Nephron (organoid): ENCODE measurements around the gene DLK2.
"Not testable (repeated sequence)": the region's sequence is repeated elsewhere in the genome, so short reads cannot be mapped to it uniquely, and the experiment has no call there.

ENCODE experiments used
- H3K27ac Mint-ChIP-seq, 3 experiments: 2 replicates each; pipeline ENCODE4 v1.8.0; 2020; ENCODE audit warnings: mixed read lengths in 3 of 3, mild to moderate bottlenecking in 2 of 3, moderate library complexity in 1 of 3
- H3K27me3 Mint-ChIP-seq: 2 replicates; pipeline ENCODE4 v1.8.0; 2021; ENCODE audit warnings: low read depth, mild to moderate bottlenecking, moderate library complexity, mixed read lengths
- H3K36me3 Mint-ChIP-seq: 2 replicates; pipeline ENCODE4 v1.8.0; 2020; ENCODE audit warnings: low read depth, mixed read lengths
- H3K4me1 Mint-ChIP-seq: 2 replicates; pipeline ENCODE4 v1.8.0; 2020; ENCODE audit warnings: mixed read lengths
- H3K4me3 Mint-ChIP-seq, 3 experiments: 2 replicates each; pipeline ENCODE4 v1.8.0; 2020; ENCODE audit warnings: mild to moderate bottlenecking in 3 of 3, mixed read lengths in 3 of 3, moderate library complexity in 2 of 3
- H3K9me3 Mint-ChIP-seq: 2 replicates; pipeline ENCODE4 v1.8.0; 2020; ENCODE audit warnings: mixed read lengths
- CTCF ChIP-seq, 3 experiments: fragments of 200-600 bp; sonication (generic); IDR thresholded peaks; one replicate each; pipeline ENCODE4 v1.5.0; 2021; ENCODE audit warnings: antibody characterized with exemption in 3 of 3; ENCODE audit not compliant: unreplicated experiment in 3 of 3

Gene DLK2

GRCh38 chr6:43412541-43412940, 42.8 kb downstream of the DLK2 start:
- peaks cover 36% of the 10 kb centered on the region for H3K27me3 Mint-ChIP-seq
- H3K9me3 Mint-ChIP-seq: no peaks in the 10 kb centered on the region
- no peak overlapping the region for H3K4me3 Mint-ChIP-seq
- H3K36me3 Mint-ChIP-seq: no peaks in the 10 kb centered on the region
- TF ChIP-seq CTCF (IDR thresholded peaks at IDR 0.05; ENCODE audit: unreplicated experiment in 3 of 3): no peak
- H3K4me1 Mint-ChIP-seq: no peaks in the 10 kb centered on the region
- H3K27ac Mint-ChIP-seq: no peak overlapping the region

GRCh38 chr6:43410776-43411175, 44.6 kb downstream of the DLK2 start:
- peaks cover 22% of the 10 kb centered on the region for H3K27me3 Mint-ChIP-seq
- not testable (repeated sequence) for H3K4me1 Mint-ChIP-seq, H3K9me3 Mint-ChIP-seq, H3K4me3 Mint-ChIP-seq, H3K27ac Mint-ChIP-seq, H3K36me3 Mint-ChIP-seq

GRCh38 chr6:43408259-43408658, 47.1 kb downstream of the DLK2 start:
- Mint-ChIP-seq H3K9me3 (no peaks in the 10 kb centered on the region), H3K27ac (no peak overlapping the region), H3K4me1 (no peaks in the 10 kb centered on the region), H3K4me3 (no peak overlapping the region), H3K27me3 (peaks cover 8% of the 10 kb centered on the region), H3K36me3 (no peaks in the 10 kb centered on the region)
- no peak for TF ChIP-seq CTCF (IDR thresholded peaks at IDR 0.05; ENCODE audit: unreplicated experiment in 3 of 3)

GRCh38 chr6:43407296-43407695, 48.1 kb downstream of the DLK2 start:
- Mint-ChIP-seq H3K4me3 (no peak overlapping the region), H3K27me3 (peaks cover 5% of the 10 kb centered on the region), H3K36me3 (no peaks in the 10 kb centered on the region), H3K27ac (no peak overlapping the region), H3K4me1 (no peaks in the 10 kb centered on the region), H3K9me3 (no peaks in the 10 kb centered on the region)
- TF ChIP-seq CTCF (IDR thresholded peaks at IDR 0.05; ENCODE audit: unreplicated experiment in 3 of 3): no peak

- Mint-ChIP-seq H3K4me1 (no peaks in the 10 kb centered on the region), H3K27ac (no peak overlapping the region), H3K4me3 (no peak overlapping the region), H3K27me3 (peaks cover 5% of the 10 kb centered on the region), H3K9me3 (no peaks in the 10 kb centered on the region), H3K36me3 (no peaks in the 10 kb centered on the region)
- TF ChIP-seq CTCF (IDR thresholded peaks at IDR 0.05; ENCODE audit: unreplicated experiment in 3 of 3): no peak
Measured at GRCh38 chr6:43405354-43405753, 50.0 kb downstream of the DLK2 start.

- no peak for TF ChIP-seq CTCF (IDR thresholded peaks at IDR 0.05; ENCODE audit: unreplicated experiment in 3 of 3)
- H3K27me3 Mint-ChIP-seq: no peaks in the 10 kb centered on the region
- no peaks in the 10 kb centered on the region for H3K36me3 Mint-ChIP-seq
- no peak overlapping the region for H3K4me3 Mint-ChIP-seq
- H3K9me3 Mint-ChIP-seq: no peaks in the 10 kb centered on the region
- H3K4me1 Mint-ChIP-seq: no peaks in the 10 kb centered on the region
- H3K27ac Mint-ChIP-seq: no peak overlapping the region
Measured at GRCh38 chr6:43402820-43403219, 52.5 kb downstream of the DLK2 start.
